CD4-positive, alpha-beta T cell (primary cell): ENCODE data around the gene HS6ST2. TPM values are rescaled to one million over a fixed set of nuclear protein-coding genes. Genes with fewer than 3 reads are reported as not detected.
A peak's percentile ranks its signal among the peaks of the same experiment; 100 is the strongest.

Source experiments
- ATAC-seq: fragments of 200-7000 bp; cut with Tn5 transposase; one replicate; pipeline ENCODE4 v1.10.0; 2022; ENCODE audit warnings: mild to moderate bottlenecking; ENCODE audit not compliant: poor library complexity
- CTCF ChIA-PET: fragments of 350-600 bp; sonication (Branson Sonifier 250); formaldehyde crosslinking; loops from one replicate; lab custom pipeline; 2021; ENCODE audit warnings: antibody characterized with exemption, inconsistent platforms; lab: Charles Lee
- POLR2A ChIA-PET: fragments of 350-600 bp; sonication (Branson Sonifier 250); formaldehyde crosslinking; loops from one replicate; lab custom pipeline; 2021; ENCODE audit warnings: antibody characterized with exemption, inconsistent platforms; lab: Charles Lee
- DNase-seq, 14 experiments: peaks; one replicate each; pipeline ENCODE4 v3.0.0-alpha.2; 2013 to 2020; ENCODE audit warnings: mixed read lengths in 2 of 14
- H3K27ac ChIP-seq, 2 donors: one replicate each; pipeline versions ENCODE4 v1.5.1 to v1.7.0; 2013; ENCODE audit warnings: low read length in 2 of 2, low read depth in 1 of 2, mild to moderate bottlenecking in 1 of 2
- H3K27me3 ChIP-seq, 2 experiments: 1 replicate in 1 of 2; 2 replicates in 1 of 2; pipeline versions ENCODE4 v1.6.1 to v1.7.0; 2013; ENCODE audit warnings: low read length in 2 of 2, control low read depth in 1 of 2, mild to moderate bottlenecking in 1 of 2, moderate library complexity in 1 of 2; ENCODE audit not compliant: insufficient read depth in 2 of 2, control insufficient read depth in 1 of 2
- H3K36me3 ChIP-seq: one replicate; pipeline ENCODE4 v1.6.1; 2013; ENCODE audit warnings: low read length, control low read depth; ENCODE audit not compliant: insufficient read depth
- H3K4me1 ChIP-seq: one replicate; pipeline ENCODE4 v1.6.1; 2013; ENCODE audit warnings: low read length, control low read depth; ENCODE audit not compliant: insufficient read depth
- H3K4me3 ChIP-seq: one replicate; pipeline ENCODE4 v1.5.1; 2013; ENCODE audit warnings: mild to moderate bottlenecking, low read length, moderate library complexity
- H3K9me3 ChIP-seq, 2 experiments: 1 replicate in 1 of 2; 2 replicates in 1 of 2; pipeline versions ENCODE4 v1.6.1 to v1.7.0; 2013; ENCODE audit warnings: low read length in 2 of 2, mild to moderate bottlenecking in 2 of 2, control low read depth in 1 of 2, moderate library complexity in 1 of 2; ENCODE audit not compliant: control insufficient read depth in 1 of 2, insufficient read depth in 1 of 2
- H3K27ac Mint-ChIP-seq: one replicate; pipeline ENCODE4 v1.8.0; 2020; ENCODE audit warnings: mixed read lengths
- H3K27me3 Mint-ChIP-seq: one replicate; pipeline ENCODE4 v1.8.0; 2021; ENCODE audit warnings: mixed read lengths
- H3K36me3 Mint-ChIP-seq: one replicate; pipeline ENCODE4 v1.8.0; 2021; ENCODE audit warnings: low read depth, mixed read lengths
- H3K4me1 Mint-ChIP-seq: one replicate; pipeline ENCODE4 v1.8.0; 2021; ENCODE audit warnings: low read depth, mixed read lengths
- H3K4me3 Mint-ChIP-seq: one replicate; pipeline ENCODE4 v1.8.0; 2020; ENCODE audit warnings: mild to moderate bottlenecking, mixed read lengths
- H3K9me3 Mint-ChIP-seq: one replicate; pipeline ENCODE4 v1.8.0; 2020; ENCODE audit warnings: mixed read lengths
- CTCF ChIP-seq: fragments of 200-600 bp; IDR thresholded peaks from one replicate; pipeline ENCODE4 v1.8.0; 2022; ENCODE audit warnings: antibody characterized with exemption, mild to moderate bottlenecking
- intact Hi-C, 2 experiments: fragments of 100-400 bp; cut with DNase I in 1 of 2; cut with micrococcal nuclease in 1 of 2; formaldehyde crosslinking; loops; one replicate each; pipeline versions ENCODE4 v1.15.1 to v1.9.0; 2023 to 2025; cut with DNase I, micrococcal nuclease
- total RNA-seq, 174 experiments: library from RNA in 2 of 174; stranded (reverse) in 2 of 174; gene quantifications; one replicate each; pipeline ENCODE4 v1.2.3 and lab custom pipeline; 2021 to 2026

Gene HS6ST2
- total RNA-seq, 2 experiments from 2014 or later: not detected

GRCh38 chrX:132740316-132741123 lies 217.9 kb downstream of the HS6ST2 start:
- CTCF ChIA-PET: interaction anchor here (1.5 kb wide), 1 partner anchor 20 kb away, joined by 3 read pairs; no protein-coding TSS in a partner anchor
- H3K27ac Mint-ChIP-seq: no peak overlapping the region
- H3K9me3 Mint-ChIP-seq: no peaks in the 10 kb centered on the region
- H3K4me3 Mint-ChIP-seq: no peak overlapping the region
- no peak overlapping the region for H3K4me3 ChIP-seq
- POLR2A ChIA-PET: no interaction called here
- H3K27me3 Mint-ChIP-seq: no peaks in the 10 kb centered on the region
- H3K36me3 ChIP-seq: no peaks in the 10 kb centered on the region
- no peaks in the 10 kb centered on the region for H3K9me3 ChIP-seq
- no peak overlapping the region for H3K27ac ChIP-seq
- DNase-seq (no peak), ATAC-seq (no peak)
- H3K36me3 Mint-ChIP-seq: no peaks in the 10 kb centered on the region
- H3K4me1 Mint-ChIP-seq: peaks cover 9% of the 10 kb centered on the region
- intact Hi-C loops: no loop called here
- peaks cover 14% of the 10 kb centered on the region for H3K4me1 ChIP-seq
- TF ChIP-seq CTCF: no peak
- H3K27me3 ChIP-seq: no peaks in the 10 kb centered on the region

GRCh38 chrX:132738951-132739350 lies 219.5 kb downstream of the HS6ST2 start:
- CTCF ChIA-PET: interaction anchor here (1.2 kb wide), 1 partner anchor 14 kb away, joined by 3 read pairs; no protein-coding TSS in a partner anchor

GRCh38 chrX:132737743-132738142 lies 220.7 kb downstream of the HS6ST2 start:
- peaks cover 14% of the 10 kb centered on the region for H3K4me1 ChIP-seq
- no peak overlapping the region for H3K27ac Mint-ChIP-seq
- H3K27me3 ChIP-seq: no peaks in the 10 kb centered on the region
- no peak overlapping the region for H3K27ac ChIP-seq
- no peak overlapping the region for H3K4me3 Mint-ChIP-seq
- TF ChIP-seq CTCF: no peak
- peak overlapping the region; percentile 3 for H3K4me3 ChIP-seq
- CTCF ChIA-PET: interaction anchor here (1.2 kb wide), 1 partner anchor 12 kb away, joined by 3 read pairs; no protein-coding TSS in a partner anchor
- intact Hi-C loops: no loop called here
- ATAC-seq (no peak), DNase-seq (peak in 7 of 14 experiments; percentile 1 to 50 (median 10))
- no peaks in the 10 kb centered on the region for H3K36me3 ChIP-seq
- H3K9me3 ChIP-seq: no peaks in the 10 kb centered on the region
- H3K27me3 Mint-ChIP-seq: no peaks in the 10 kb centered on the region
- no peaks in the 10 kb centered on the region for H3K9me3 Mint-ChIP-seq
- POLR2A ChIA-PET: no interaction called here
- H3K4me1 Mint-ChIP-seq: peaks cover 9% of the 10 kb centered on the region
- H3K36me3 Mint-ChIP-seq: no peaks in the 10 kb centered on the region

More at GRCh38 chrX:132738951-132739350, 219.5 kb downstream of the HS6ST2 start:
- no peaks in the 10 kb centered on the region for H3K36me3 Mint-ChIP-seq
- peaks cover 9% of the 10 kb centered on the region for H3K4me1 Mint-ChIP-seq
- no peaks in the 10 kb centered on the region for H3K27me3 ChIP-seq
- no peak overlapping the region for H3K27ac ChIP-seq
- no peaks in the 10 kb centered on the region for H3K9me3 ChIP-seq
- H3K4me3 Mint-ChIP-seq: no peak overlapping the region
- no peak overlapping the region for H3K27ac Mint-ChIP-seq
- ATAC-seq (no peak), DNase-seq (no peak)
- H3K27me3 Mint-ChIP-seq: no peaks in the 10 kb centered on the region
- H3K9me3 Mint-ChIP-seq: no peaks in the 10 kb centered on the region
- intact Hi-C loops: no loop called here
- peaks cover 14% of the 10 kb centered on the region for H3K4me1 ChIP-seq
- POLR2A ChIA-PET: no interaction called here
- TF ChIP-seq CTCF: no peak
- H3K4me3 ChIP-seq: no peak overlapping the region
- H3K36me3 ChIP-seq: no peaks in the 10 kb centered on the region
